NCI-H69 (cell line): Measurements from ENCODE around the gene RSBN1.
"Not testable (repeated sequence)": the region's sequence is repeated elsewhere in the genome, so short reads cannot be mapped to it uniquely, and the experiment has no call there.

Experiments
- DNase-seq: peaks from one replicate; lab custom pipeline; 2025; lab: John Stamatoyannopoulos, UW

RSBN1 gene

GRCh38 chr1:113742515-113742914 is 69.8 kb downstream of the RSBN1 start:
- no peak for DNase-seq

GRCh38 chr1:113734357-113735055 is 77.8 kb downstream of the RSBN1 start:
- DNase-seq = no peak

- no peak for DNase-seq
Measured at GRCh38 chr1:113732802-113733201, 79.5 kb downstream of the RSBN1 start.

GRCh38 chr1:113721010-113721409 is 91.3 kb downstream of the RSBN1 start:
- DNase-seq = no peak

- not testable (repeated sequence) for DNase-seq
Measured at GRCh38 chr1:113718621-113719020, 93.7 kb downstream of the RSBN1 start.

- DNase-seq = not testable (repeated sequence)
Measured at GRCh38 chr1:113717506-113717905, 94.8 kb downstream of the RSBN1 start.

- DNase-seq = no peak
Measured at GRCh38 chr1:113714606-113715269, 97.5 kb downstream of the RSBN1 start.
